H1 (cell line): ENCODE data around the gene TRIM15. TPM values are rescaled to one million over a fixed set of nuclear protein-coding genes. Genes with fewer than 3 reads are reported as not detected.

Experiments used
- EP300 ChIP-seq, 2 experiments: IDR thresholded peaks; 1 replicate in 1 of 2; 2 replicates in 1 of 2; pipeline ENCODE4 v1.6.1; 2011 to 2012; ENCODE audit warnings: low read depth in 2 of 2, low read length in 2 of 2, mild to moderate bottlenecking in 2 of 2, borderline replicate concordance in 1 of 2, inconsistent platforms in 1 of 2, moderate library complexity in 1 of 2
- JUND ChIP-seq: IDR thresholded peaks from 2 replicates; pipeline ENCODE4 v1.6.1; 2011; ENCODE audit warnings: mild to moderate bottlenecking, improper control_type of control experiment, low read length
- SAP30 ChIP-seq: fragments of 300-600 bp; sonication (generic); IDR thresholded peaks from 2 replicates; pipeline ENCODE4 v1.7.1; 2012; ENCODE audit warnings: low read length, moderate library complexity, mild to moderate bottlenecking, inconsistent platforms; ENCODE audit not compliant: insufficient read depth, insufficient replicate concordance
- TAF7 ChIP-seq: optimal IDR thresholded peaks from 2 replicates; pipeline ENCODE3; 2011; ENCODE audit warnings: low read depth, mild to moderate bottlenecking, inconsistent platforms, low read length, moderate library complexity, borderline replicate concordance
- YY1 ChIP-seq: IDR thresholded peaks from 2 replicates; pipeline ENCODE4 v1.6.1; 2011; ENCODE audit warnings: low read depth, mild to moderate bottlenecking, low read length
- polyA plus RNA-seq, 7 experiments: library from polyadenylated mRNA; depleted of rRNA in 3 of 7; stranded (reverse) in 5 of 7; unstranded in 2 of 7; fragments of >200 nt in 5 of 7; fragments of 200-250 nt in 2 of 7; gene quantifications; 1 replicate in 5 of 7; 2 replicates in 1 of 7; 4 replicates in 1 of 7; pipeline versions ENCODE4 v1.2.1 to v1.2.3, GENCODE V29; 2011 to 2013; ENCODE audit warnings: missing spikeins in 2 of 7, mixed read lengths in 2 of 7
- total RNA-seq: library from RNA; stranded (reverse); fragmentation: NEBNext Ultra II Directional; extraction: Animal tissue kit (Norgen Biotek cat#: 25700); gene quantifications from 2 replicates; pipeline ENCODE4 v1.2.1, GENCODE V29; 2021

The TRIM15 gene
- total and polyA plus RNA-seq, 2 of the 8 experiments (the other 6 are each of a cell fraction or from before 2014, with no cell fraction given): 0.18 to 0.48 TPM

DNA sequence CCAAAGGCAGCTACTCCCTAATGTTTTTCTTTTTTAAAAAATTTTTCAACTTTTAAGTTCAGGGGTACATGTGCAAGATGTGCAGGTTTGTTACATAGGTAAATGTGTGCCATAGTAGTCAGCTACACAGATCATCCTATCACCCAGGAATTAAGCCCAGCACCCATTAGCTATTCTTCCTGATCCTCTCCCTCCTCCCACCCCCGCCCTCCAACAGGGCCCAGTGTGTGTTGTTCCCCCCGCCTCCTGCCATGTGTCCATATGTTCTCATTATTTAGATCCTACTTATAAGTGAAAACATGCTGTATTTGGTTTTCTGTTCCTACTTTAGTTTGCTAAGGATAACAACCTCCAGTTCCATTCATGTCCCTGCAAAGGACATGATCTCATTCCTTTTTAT is 12.4 kb downstream of the TRIM15 start (continued):
- TF ChIP-seq YY1 (no peak), TAF7 (no peak), EP300 (IDR thresholded peaks at IDR 0.05; ENCODE audit: borderline replicate concordance in 1 of 2, low read depth in 2 of 2, low read length in 2 of 2) (no peak), SAP30 (no peak), JUND (no peak)
